HEK293 (cell line): Measurements from ENCODE around the gene ACSS2.

Source experiments
- CTCF ChIA-PET: fragments of 350-600 bp; formaldehyde crosslinking; extraction: SDS; loops from one replicate; lab custom pipeline; 2021; ENCODE audit warnings: antibody characterized with exemption; lab: Yijun Ruan, JAX
- POLR2A ChIA-PET: fragments of 300-600 bp; formaldehyde crosslinking; extraction: SDS; loops from one replicate; lab custom pipeline; 2020; ENCODE audit warnings: antibody characterized with exemption, inconsistent platforms; lab: Yijun Ruan, JAX
- H3K27ac ChIP-seq: fragments of 200-500 bp; sonication (Bioruptor generic); 2 replicates; pipeline ENCODE4 v1.5.1; 2014; ENCODE audit warnings: low read depth, low read length, control low read depth, inconsistent platforms; ENCODE audit errors: extremely low read depth
- H3K36me3 ChIP-seq, 2 experiments: fragments of 200-500 bp in 1 of 2; sonication (Bioruptor generic) in 1 of 2; 1 replicate in 1 of 2; 2 replicates in 1 of 2; pipeline ENCODE4 v1.5.1; 2014 to 2017; ENCODE audit warnings: inconsistent platforms in 2 of 2, low read length in 2 of 2; ENCODE audit not compliant: control insufficient read depth in 2 of 2, insufficient read depth in 1 of 2
- H3K4me1 ChIP-seq: fragments of 200-500 bp; sonication (Bioruptor generic); 2 replicates; pipeline ENCODE4 v1.5.1; 2014; ENCODE audit warnings: mild to moderate bottlenecking, low read length, inconsistent platforms; ENCODE audit not compliant: control insufficient read depth, insufficient read depth
- H3K4me3 ChIP-seq: 2 replicates; pipeline ENCODE4 v1.5.1; 2011; ENCODE audit warnings: low read depth, mild to moderate bottlenecking, control low read depth, low read length, moderate library complexity
- H3K9me3 ChIP-seq: fragments of 200-500 bp; sonication (Bioruptor generic); 2 replicates; pipeline ENCODE4 v1.5.1; 2014; ENCODE audit warnings: low read depth, low read length, inconsistent platforms; ENCODE audit not compliant: control insufficient read depth, insufficient read depth
- HOXA7 ChIP-seq: sonication (generic); formaldehyde crosslinking; IDR thresholded peaks from 2 replicates; pipeline ENCODE4 v1.8.1; 2022; ENCODE audit warnings: missing genetic modification reagents, borderline replicate concordance
- IKZF3 ChIP-seq: fragments of 450-650 bp; IDR thresholded peaks from 2 replicates; pipeline ENCODE4 v1.5.0; 2018; ENCODE audit warnings: missing biosample characterization, mild to moderate bottlenecking, missing genetic modification characterization, moderate library complexity
- KLF10 ChIP-seq: fragments of 450-650 bp; IDR thresholded peaks from 2 replicates; pipeline ENCODE4 v1.5.1; 2018; ENCODE audit warnings: missing biosample characterization, mild to moderate bottlenecking, missing genetic modification characterization
- RBAK ChIP-seq: fragments of 450-650 bp; formaldehyde crosslinking; IDR thresholded peaks from 2 replicates; pipeline ENCODE4 v1.5.1; 2016; ENCODE audit warnings: missing biosample characterization, missing genetic modification characterization
- SCRT2 ChIP-seq: fragments of 450-650 bp; formaldehyde crosslinking; IDR thresholded peaks from 2 replicates; pipeline ENCODE4 v1.5.1; 2016; ENCODE audit warnings: missing biosample characterization, missing genetic modification characterization
- YY1 ChIP-seq: fragments of 450-650 bp; formaldehyde crosslinking; IDR thresholded peaks from 2 replicates; pipeline ENCODE4 v1.5.1; 2018; ENCODE audit warnings: missing biosample characterization, missing genetic modification characterization
- YY2 ChIP-seq: fragments of 450-650 bp; formaldehyde crosslinking; IDR thresholded peaks from 2 replicates; pipeline ENCODE4 v1.5.1; 2016; ENCODE audit warnings: missing biosample characterization, missing genetic modification characterization
- ZEB2 ChIP-seq: fragments of 450-650 bp; formaldehyde crosslinking; IDR thresholded peaks from 2 replicates; pipeline ENCODE4 v1.5.1; 2016; ENCODE audit warnings: missing biosample characterization, missing genetic modification characterization
- ZFP41 ChIP-seq: fragments of 450-650 bp; formaldehyde crosslinking; IDR thresholded peaks from 2 replicates; pipeline ENCODE4 v1.5.1; 2016; ENCODE audit warnings: missing biosample characterization, missing genetic modification characterization, borderline replicate concordance
- ZNF132 ChIP-seq: fragments of 450-650 bp; formaldehyde crosslinking; IDR thresholded peaks from 2 replicates; pipeline ENCODE4 v1.5.1; 2017; ENCODE audit warnings: missing biosample characterization, missing genetic modification characterization, borderline replicate concordance
- ZNF19 ChIP-seq: fragments of 450-650 bp; formaldehyde crosslinking; IDR thresholded peaks from 2 replicates; pipeline ENCODE4; 2016; ENCODE audit warnings: missing biosample characterization, missing genetic modification characterization, low read depth
- ZNF223 ChIP-seq: fragments of 450-650 bp; formaldehyde crosslinking; IDR thresholded peaks from 2 replicates; pipeline ENCODE4 v1.5.1; 2016; ENCODE audit warnings: missing biosample characterization, missing genetic modification characterization
- ZNF292 ChIP-seq: fragments of 450-650 bp; formaldehyde crosslinking; IDR thresholded peaks from 2 replicates; pipeline ENCODE4 v1.5.1; 2016; ENCODE audit warnings: low read depth, missing biosample characterization, missing genetic modification characterization, borderline replicate concordance
- ZNF335 ChIP-seq: fragments of 450-650 bp; formaldehyde crosslinking; conservative IDR thresholded peaks from 2 replicates; pipeline ENCODE4 v1.5.1; 2016; ENCODE audit warnings: missing biosample characterization, missing genetic modification characterization
- ZNF558 ChIP-seq: fragments of 450-650 bp; formaldehyde crosslinking; IDR thresholded peaks from 2 replicates; pipeline ENCODE4 v1.5.1; 2016; ENCODE audit warnings: missing biosample characterization, missing genetic modification characterization
- ZNF777 ChIP-seq: fragments of 450-650 bp; formaldehyde crosslinking; IDR thresholded peaks from 2 replicates; pipeline ENCODE4 v1.5.1; 2017; ENCODE audit warnings: missing biosample characterization, missing genetic modification characterization, borderline replicate concordance
- TF ChIP-seq, protein P1 (sequence below): fragments of 450-650 bp; formaldehyde crosslinking; IDR thresholded peaks from 2 replicates; pipeline ENCODE4 v1.5.0; 2017; ENCODE audit warnings: missing biosample characterization, missing genetic modification characterization, borderline replicate concordance
- TF ChIP-seq, protein P2 (sequence below): fragments of 450-650 bp; formaldehyde crosslinking; conservative IDR thresholded peaks from 2 replicates; pipeline ENCODE4 v1.5.1; 2016; ENCODE audit warnings: low read depth, missing biosample characterization, missing genetic modification characterization
- TF ChIP-seq, protein P3 (sequence below): fragments of 450-650 bp; IDR thresholded peaks from 2 replicates; pipeline ENCODE4 v1.5.1; 2018; ENCODE audit warnings: missing biosample characterization, missing genetic modification characterization

ACSS2 gene

DNA sequence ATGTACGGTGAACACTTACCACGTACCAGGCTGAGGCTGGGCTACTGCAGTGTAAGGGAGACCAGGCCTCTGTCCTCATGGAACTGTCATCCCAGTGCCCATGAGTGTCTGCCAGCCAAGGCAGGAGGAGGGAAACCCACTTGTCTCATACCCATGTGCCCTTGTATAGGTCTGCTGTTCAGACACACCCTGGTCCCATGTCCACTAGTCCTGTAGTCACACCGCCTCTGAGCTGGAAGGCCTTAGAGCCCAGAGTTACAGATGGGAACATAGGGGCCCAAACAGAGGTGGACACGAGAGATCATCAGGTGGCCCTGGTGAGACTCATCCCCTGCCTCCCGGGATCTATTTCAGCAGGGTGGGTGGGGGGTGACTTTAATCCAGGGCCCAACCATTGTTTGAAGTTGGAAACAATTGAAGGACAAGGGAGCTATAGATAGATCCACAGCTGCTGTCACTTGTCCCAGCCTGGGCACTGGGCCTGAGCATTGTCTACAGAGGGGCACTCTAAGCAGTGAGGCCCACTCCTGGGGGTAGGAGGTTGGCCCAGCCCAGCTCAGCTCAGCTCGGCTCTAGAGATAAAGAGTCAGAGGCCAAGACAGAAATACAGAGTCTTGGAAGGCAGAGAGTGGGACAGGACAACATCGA is 93.9 kb downstream of the ACSS2 start:
- no peak overlapping the region for H3K27ac ChIP-seq
- H3K4me3 ChIP-seq = no peak overlapping the region
- H3K9me3 ChIP-seq = no peaks in the 10 kb centered on the region
- no peaks in the 10 kb centered on the region for H3K4me1 ChIP-seq
- ChIA-PET CTCF (interaction anchor here (0.6 kb wide), 1 partner anchor 95 kb away, joined by 3 read pairs; no protein-coding TSS in a partner anchor), POLR2A (no interaction called here)
- TF ChIP-seq, protein P1, sequence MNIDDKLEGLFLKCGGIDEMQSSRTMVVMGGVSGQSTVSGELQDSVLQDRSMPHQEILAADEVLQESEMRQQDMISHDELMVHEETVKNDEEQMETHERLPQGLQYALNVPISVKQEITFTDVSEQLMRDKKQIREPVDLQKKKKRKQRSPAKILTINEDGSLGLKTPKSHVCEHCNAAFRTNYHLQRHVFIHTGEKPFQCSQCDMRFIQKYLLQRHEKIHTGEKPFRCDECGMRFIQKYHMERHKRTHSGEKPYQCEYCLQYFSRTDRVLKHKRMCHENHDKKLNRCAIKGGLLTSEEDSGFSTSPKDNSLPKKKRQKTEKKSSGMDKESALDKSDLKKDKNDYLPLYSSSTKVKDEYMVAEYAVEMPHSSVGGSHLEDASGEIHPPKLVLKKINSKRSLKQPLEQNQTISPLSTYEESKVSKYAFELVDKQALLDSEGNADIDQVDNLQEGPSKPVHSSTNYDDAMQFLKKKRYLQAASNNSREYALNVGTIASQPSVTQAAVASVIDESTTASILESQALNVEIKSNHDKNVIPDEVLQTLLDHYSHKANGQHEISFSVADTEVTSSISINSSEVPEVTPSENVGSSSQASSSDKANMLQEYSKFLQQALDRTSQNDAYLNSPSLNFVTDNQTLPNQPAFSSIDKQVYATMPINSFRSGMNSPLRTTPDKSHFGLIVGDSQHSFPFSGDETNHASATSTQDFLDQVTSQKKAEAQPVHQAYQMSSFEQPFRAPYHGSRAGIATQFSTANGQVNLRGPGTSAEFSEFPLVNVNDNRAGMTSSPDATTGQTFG (tag by site-specific recombination) = no peak
- TF ChIP-seq YY2 (tag by site-specific recombination) (no peak), KLF10 (no peak), IKZF3 (tag by site-specific recombination) (no peak), ZEB2 (tag by site-specific recombination) (no peak), ZNF558 (no peak), HOXA7 (CRISPR knock-in tag) (no peak)
- no peaks in the 10 kb centered on the region for H3K36me3 ChIP-seq

DNA sequence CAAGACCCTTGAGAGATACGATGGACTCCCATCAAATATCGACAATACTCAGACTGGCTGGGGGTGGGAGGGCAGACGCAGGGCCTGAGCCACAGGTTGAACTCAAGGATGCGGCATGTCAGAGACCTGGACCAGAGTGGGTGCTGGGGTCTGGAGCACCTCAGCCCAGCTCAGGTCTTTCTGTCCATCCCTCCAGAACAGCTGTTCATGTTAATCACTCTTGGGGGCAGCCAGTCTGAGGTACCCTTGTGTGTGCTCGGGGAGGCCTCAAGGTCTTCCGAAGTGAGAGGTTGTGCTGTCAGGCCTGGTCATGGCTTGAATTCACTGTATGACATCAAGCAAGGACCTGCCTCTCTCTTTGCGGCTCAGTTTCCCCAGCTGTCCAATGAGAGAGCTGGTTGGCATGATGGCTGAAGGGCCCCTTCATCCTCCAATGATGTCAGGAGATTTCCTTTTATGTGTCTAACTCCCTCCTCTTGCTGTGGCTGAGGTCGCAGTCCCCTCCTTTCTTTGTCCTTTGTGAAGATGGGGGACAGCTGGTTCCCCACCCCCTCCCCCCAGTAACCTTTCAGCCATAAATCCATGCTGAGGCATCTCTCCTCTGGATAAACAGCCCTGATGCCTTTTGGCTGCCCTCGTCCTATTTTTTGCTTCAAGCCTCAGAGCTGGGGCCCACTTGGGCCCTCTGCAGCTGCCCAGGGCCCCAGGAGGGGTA is 94.6 kb downstream of the ACSS2 start:
- ChIA-PET CTCF (interaction anchor here (0.6 to 1.3 kb wide), 3 partner anchors 9 to 96 kb away, joined by 3 read pairs; no protein-coding TSS in a partner anchor), POLR2A (interaction anchor here (0.6 kb wide), 1 partner anchor 358 kb away, joined by 3 read pairs; no protein-coding TSS in a partner anchor)
- Histone ChIP-seq H3K36me3 (no peaks in the 10 kb centered on the region), H3K9me3 (no peaks in the 10 kb centered on the region), H3K4me3 (no peak overlapping the region), H3K27ac (no peak overlapping the region), H3K4me1 (no peaks in the 10 kb centered on the region)
- no peak for TF ChIP-seq ZNF292 (tag by site-specific recombination)
- TF ChIP-seq ZNF223 (tag by site-specific recombination) = no peak
- TF ChIP-seq, protein P2, sequence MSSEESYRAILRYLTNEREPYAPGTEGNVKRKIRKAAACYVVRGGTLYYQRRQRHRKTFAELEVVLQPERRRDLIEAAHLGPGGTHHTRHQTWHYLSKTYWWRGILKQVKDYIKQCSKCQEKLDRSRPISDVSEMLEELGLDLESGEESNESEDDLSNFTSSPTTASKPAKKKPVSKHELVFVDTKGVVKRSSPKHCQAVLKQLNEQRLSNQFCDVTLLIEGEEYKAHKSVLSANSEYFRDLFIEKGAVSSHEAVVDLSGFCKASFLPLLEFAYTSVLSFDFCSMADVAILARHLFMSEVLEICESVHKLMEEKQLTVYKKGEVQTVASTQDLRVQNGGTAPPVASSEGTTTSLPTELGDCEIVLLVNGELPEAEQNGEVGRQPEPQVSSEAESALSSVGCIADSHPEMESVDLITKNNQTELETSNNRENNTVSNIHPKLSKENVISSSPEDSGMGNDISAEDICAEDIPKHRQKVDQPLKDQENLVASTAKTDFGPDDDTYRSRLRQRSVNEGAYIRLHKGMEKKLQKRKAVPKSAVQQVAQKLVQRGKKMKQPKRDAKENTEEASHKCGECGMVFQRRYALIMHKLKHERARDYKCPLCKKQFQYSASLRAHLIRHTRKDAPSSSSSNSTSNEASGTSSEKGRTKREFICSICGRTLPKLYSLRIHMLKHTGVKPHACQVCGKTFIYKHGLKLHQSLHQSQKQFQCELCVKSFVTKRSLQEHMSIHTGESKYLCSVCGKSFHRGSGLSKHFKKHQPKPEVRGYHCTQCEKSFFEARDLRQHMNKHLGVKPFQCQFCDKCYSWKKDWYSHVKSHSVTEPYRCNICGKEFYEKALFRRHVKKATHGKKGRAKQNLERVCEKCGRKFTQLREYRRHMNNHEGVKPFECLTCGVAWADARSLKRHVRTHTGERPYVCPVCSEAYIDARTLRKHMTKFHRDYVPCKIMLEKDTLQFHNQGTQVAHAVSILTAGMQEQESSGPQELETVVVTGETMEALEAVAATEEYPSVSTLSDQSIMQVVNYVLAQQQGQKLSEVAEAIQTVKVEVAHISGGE (tag by site-specific recombination) = no peak
- no peak for TF ChIP-seq ZNF777 (tag by site-specific recombination)
- no peak for TF ChIP-seq ZFP41
- TF ChIP-seq, protein P3, sequence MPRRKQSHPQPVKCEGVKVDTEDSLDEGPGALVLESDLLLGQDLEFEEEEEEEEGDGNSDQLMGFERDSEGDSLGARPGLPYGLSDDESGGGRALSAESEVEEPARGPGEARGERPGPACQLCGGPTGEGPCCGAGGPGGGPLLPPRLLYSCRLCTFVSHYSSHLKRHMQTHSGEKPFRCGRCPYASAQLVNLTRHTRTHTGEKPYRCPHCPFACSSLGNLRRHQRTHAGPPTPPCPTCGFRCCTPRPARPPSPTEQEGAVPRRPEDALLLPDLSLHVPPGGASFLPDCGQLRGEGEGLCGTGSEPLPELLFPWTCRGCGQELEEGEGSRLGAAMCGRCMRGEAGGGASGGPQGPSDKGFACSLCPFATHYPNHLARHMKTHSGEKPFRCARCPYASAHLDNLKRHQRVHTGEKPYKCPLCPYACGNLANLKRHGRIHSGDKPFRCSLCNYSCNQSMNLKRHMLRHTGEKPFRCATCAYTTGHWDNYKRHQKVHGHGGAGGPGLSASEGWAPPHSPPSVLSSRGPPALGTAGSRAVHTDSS = no peak
- TF ChIP-seq YY1 (tag by site-specific recombination) = no peak
- TF ChIP-seq ZNF19 (tag by site-specific recombination) = no peak
- TF ChIP-seq SCRT2 (tag by site-specific recombination) = no peak
- no peak for TF ChIP-seq ZNF335
- no peak for TF ChIP-seq ZNF132 (tag by site-specific recombination)
- TF ChIP-seq RBAK = no peak
